SU-DHL-6 (cell line): Measurements from ENCODE around the gene PTCD1.

ENCODE experiments used
- EZH2phosphoT487 ChIP-seq: fragments of 200-600 bp; sonication (generic), shearing (Covaris generic); conservative IDR thresholded peaks from 2 replicates; pipeline ENCODE4 v1.6.1; 2018; ENCODE audit warnings: mild to moderate bottlenecking, antibody characterized with exemption, low read length, moderate library complexity, mixed read lengths
- TF ChIP-seq, protein P1 (sequence below): fragments of 200-600 bp; sonication (generic); IDR thresholded peaks from one replicate; pipeline ENCODE4 v1.5.1; 2017; ENCODE audit warnings: antibody characterized with exemption, mild to moderate bottlenecking, low read length, moderate library complexity; ENCODE audit not compliant: insufficient read depth, poor library complexity, severe bottlenecking

GRCh38 chr7:99404977-99405320, 33.6 kb downstream of the PTCD1 start:
- no peak for TF ChIP-seq EZH2phosphoT487
- TF ChIP-seq, protein P1, sequence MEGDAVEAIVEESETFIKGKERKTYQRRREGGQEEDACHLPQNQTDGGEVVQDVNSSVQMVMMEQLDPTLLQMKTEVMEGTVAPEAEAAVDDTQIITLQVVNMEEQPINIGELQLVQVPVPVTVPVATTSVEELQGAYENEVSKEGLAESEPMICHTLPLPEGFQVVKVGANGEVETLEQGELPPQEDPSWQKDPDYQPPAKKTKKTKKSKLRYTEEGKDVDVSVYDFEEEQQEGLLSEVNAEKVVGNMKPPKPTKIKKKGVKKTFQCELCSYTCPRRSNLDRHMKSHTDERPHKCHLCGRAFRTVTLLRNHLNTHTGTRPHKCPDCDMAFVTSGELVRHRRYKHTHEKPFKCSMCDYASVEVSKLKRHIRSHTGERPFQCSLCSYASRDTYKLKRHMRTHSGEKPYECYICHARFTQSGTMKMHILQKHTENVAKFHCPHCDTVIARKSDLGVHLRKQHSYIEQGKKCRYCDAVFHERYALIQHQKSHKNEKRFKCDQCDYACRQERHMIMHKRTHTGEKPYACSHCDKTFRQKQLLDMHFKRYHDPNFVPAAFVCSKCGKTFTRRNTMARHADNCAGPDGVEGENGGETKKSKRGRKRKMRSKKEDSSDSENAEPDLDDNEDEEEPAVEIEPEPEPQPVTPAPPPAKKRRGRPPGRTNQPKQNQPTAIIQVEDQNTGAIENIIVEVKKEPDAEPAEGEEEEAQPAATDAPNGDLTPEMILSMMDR: no peak
